ENCODE results near the gene MPP3.

The MPP3 gene

DNA sequence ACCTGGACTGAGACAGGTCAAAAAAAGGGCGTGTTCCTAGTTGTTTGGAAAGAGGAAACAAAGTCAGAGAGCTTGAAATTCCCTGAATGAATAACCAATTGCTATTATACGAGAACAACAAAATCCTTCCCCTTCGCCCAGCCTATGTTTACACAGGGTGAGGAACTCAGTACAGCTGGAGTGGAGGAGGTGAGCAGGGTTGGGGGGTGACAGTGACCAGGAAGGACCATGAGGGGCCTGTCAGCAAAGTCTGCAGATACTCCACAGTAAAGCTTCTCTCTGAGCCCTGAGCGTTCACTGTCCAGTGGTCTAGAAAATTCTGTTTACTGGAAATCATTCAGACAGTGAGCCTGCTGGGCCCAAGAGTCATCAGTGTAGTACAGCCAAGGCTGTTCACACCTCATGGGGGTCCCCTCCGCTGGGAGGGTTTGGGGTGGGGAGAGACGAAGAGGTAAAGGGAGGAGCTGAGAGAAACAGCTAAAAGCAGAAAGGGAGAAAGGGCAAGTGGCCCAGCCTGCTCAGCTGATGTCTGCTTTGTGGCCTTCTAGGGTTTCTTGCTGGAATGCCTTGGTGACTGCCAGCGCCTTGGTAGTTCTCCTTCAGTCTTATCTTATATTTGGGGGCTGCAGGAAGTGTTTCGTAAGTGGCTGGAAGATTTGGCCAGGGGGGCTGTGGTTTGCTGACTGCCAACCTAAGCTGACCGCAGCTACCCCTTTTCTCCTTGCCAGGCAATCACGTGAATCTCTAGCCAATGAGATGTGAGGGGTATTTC lies 59.9 kb downstream of the MPP3 start:
- DNase-seq (ENCODE audit: low read depth): no peak

DNA sequence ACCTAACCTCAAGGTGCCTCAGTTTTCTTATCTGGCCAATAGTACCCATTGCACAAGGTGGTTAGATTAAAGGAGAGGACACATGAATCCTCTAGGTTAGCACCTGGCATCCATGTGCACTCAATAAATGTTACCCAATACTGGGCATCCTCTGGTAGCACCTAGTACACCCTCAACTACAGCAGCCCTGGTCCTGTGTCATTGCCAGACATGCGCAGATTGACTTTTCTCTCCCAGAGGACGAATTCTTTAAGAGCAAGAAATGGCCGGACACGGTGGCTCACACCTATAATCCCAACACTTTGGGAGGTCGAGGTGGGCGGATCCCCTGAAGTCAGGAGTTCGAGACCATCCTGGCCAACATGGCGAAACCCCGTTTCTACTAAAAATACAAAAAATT lies 61.5 kb downstream of the MPP3 start:
- no peak for DNase-seq (ENCODE audit: low read depth)

DNA sequence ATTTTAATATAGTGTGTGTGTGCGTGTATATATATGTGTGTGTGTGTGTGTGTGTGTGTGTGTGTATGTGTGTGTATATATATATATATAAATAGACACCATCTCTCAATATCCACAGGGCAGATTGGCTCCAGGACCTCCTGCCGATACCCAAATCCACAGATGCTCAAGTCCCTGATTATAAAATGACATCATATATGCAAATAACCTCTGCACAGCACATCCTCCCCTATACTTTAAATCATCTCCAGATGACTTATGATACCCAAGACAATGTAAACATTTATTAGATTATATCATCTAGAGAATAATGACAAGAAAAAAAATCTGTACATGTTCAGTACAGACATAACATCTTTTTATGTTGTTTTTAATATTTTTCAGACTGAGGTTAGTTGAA lies 62.0 kb downstream of the MPP3 start:
- no peak for DNase-seq (ENCODE audit: low read depth)

DNA sequence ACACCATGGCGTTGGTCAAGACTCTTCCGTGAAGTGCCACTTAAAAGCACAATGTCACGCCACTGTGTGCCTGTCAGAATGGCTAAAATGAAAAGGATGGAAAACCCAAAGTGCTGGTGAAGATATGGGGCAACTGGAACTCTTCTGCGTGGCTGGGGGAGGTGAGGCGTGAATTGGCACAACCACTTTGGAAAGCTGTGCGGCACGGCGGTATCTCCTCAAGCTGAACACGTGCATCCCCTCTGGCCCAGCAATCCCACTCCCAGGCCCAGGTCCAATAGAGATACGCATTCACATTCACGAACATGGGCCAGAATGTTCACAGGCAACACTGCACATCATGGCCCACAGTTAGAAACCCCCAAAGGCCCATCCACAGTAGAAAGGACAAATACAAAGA lies 63.1 kb downstream of the MPP3 start:
- DNase-seq (ENCODE audit: low read depth): no peak

DNA sequence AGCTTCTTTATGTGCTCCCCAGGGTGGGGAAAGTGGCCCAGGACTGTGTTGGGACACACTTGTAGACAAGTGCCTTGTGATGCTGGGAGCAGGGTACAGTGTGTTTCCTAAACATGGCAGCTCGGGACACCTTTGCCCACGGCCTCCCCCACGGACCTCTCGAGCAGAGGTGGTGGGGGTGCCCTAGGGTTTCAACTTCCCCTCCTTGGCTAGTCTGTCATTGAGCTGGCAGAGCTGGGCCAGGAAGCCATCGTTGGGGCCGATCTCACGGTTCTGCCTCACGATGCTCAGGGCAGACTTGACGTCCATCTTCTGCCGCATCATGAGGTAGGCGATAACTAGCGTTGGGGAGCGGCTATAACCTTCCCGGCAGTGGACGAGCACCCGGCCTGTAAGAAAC lies 63.5 kb downstream of the MPP3 start:
- no peak for DNase-seq (ENCODE audit: low read depth)

DNA sequence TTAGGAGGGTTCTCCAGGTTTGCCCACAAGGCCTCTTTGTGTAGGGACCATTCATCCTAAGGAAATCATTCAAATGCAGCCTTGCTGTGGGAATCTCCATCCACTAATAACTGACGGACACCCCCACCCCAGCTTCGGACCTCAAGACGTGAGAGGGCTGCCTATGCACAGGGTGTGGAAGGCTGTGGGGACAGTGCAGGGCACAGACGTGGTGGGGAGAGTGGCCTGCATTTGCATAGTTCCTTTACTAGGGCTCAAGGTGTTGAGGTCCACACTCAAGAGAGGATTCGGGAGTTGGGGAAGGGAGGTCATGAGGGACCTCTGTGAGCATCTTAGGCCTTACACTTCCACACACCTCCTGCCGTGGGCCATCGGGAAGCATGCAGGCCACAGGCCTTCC lies 64.0 kb downstream of the MPP3 start:
- DNase-seq (ENCODE audit: low read depth): no peak

DNA sequence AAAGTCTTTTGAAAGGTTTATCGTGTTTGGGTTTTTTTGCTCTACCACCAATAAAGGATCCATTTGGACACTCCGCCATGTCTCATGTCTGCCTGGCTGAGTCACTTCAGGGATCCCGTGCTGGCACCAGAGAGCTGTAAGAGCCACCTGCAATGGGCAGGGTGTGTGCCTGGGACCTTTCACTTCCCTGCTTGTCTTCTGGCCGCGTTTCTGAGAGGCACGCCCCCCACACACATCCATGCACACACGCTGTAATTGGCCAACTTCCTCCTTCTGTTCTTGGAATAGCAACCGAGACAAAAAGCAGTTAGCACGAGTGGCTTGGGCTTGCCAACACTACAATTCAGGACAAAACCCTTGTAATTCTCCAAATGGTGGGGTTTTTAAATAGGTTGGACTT lies 64.6 kb downstream of the MPP3 start:
- DNase-seq (ENCODE audit: low read depth): no peak

DNA sequence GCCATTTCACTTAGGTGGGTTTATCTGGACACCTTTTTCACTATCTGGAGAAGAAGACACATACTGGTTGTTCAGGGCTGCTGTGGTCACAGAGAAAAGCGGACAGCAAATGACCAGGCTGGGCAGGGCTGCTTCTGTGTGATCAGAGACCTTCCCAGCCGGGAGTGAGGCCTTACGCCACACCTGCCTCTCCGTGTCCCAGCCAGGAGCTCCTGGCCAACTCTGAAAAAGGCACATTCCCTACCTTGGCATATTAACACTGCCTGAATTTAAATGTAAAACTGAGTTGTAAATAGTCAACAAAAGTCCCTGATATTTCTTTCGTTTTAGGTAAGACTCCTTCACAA lies 65.3 kb downstream of the MPP3 start:
- DNase-seq (ENCODE audit: low read depth): no peak

DNA sequence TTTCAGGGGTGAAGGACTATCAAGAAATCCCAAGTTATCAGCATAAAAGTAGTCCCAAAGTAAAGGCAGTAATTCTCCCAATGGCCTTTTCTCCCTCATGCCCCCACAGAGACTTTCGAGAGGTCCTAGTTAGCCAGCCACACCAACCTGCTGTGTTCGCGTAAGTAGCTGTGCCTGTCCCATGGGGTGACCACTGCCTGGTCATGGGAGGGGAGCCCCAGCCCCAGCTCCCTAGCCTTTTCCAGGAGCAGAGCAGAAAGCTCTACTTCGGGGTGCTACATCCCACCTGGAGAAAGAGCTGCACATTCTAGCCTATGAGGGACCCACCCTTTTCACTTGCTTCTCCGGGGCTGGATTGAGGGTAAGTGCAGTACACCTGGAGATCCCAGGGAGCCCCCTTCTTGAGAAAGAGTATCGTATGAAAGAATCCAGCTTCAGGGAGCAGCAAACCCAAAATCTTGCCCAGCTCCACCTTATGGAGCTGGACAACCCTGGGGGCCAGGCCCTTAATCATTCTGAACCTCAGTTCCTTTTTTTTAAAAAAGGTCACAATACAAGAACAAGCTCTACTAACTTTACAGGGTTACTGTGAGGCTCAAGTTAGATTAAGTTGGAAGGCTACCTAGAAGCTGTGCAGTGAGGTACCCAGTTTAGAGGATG lies 65.8 kb downstream of the MPP3 start:
- no peak for DNase-seq (ENCODE audit: low read depth)

DNA sequence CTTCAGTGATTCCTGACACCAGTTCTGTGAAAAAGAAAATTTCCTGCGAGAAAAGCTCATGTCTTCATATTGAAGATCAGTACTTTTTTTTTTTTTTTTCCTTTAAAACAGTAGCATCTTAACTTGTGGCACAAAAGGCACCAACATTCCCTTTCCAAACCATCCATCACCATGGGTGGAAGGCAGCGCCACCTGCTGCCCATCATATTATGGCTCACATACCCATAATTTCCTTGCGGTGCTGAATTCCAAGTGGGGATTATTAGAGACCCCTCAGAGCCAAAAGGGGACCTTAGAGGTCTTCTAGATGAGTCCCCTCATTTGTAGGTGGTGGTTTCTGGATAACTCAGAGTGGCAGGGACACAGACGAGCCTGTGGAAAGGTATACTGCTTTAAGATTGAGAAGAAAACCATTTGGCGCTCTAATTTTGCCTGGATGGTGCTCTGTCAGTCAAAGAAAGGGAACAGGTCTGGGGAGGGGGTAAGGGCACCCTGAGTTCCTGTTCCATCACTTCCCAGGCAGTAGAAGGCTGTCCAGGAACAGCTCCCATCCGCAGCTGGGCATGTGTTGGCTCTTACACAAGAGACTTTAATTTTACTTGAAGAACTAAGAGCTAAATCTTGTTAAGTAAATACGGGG lies 66.4 kb downstream of the MPP3 start:
- DNase-seq (ENCODE audit: low read depth): peak; percentile 45

DNA sequence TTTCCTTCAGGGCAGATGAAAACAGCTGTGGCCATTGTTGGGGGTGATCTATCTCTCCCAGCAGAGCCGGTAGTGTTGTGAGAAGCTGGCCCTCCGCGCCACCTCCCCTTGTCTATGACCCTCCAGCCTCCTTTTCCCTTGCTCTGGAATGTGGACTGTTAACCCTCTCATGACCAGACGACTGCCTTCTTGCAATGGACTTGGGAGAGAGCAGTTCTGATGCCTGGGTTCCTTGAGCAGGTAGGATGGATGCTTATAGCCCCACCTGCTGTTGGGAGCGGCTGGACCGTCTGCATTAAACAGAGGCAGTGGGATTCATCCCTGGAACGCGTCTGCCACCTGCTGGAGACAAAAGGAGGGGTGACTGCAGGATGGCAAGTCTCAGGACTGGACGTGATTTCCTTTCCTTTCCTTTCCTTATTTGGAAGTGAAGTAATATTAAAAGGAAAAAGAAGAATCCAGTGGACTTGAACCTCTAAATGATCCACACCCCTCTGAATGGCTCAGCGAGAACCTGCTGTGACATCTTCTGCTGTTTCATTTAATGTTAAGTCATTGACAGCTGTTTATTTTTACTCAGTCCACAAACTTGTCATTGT lies 72.6 kb downstream of the MPP3 start:
- DNase-seq (ENCODE audit: low read depth): peak; percentile 88

DNA sequence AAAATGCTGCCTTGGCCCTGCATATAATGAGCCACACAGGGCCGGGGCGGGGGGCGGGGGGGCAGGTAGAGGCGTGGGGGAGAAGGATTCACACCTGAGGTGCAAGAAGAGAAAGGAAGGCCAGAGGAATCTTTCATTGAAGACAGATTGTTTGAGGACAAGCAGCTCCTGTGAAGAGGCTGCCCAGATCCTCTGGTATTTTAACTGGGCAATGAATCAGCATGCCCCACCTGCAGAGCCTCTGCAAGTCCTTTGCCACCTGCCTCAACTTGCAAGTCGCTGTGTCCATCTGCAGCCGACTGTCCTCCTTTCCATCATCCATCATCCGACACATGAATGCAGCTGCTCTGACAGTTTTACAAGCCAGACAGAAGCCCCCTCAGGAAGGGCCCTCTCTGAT lies 73.1 kb downstream of the MPP3 start:
- no peak for DNase-seq (ENCODE audit: low read depth)

DNA sequence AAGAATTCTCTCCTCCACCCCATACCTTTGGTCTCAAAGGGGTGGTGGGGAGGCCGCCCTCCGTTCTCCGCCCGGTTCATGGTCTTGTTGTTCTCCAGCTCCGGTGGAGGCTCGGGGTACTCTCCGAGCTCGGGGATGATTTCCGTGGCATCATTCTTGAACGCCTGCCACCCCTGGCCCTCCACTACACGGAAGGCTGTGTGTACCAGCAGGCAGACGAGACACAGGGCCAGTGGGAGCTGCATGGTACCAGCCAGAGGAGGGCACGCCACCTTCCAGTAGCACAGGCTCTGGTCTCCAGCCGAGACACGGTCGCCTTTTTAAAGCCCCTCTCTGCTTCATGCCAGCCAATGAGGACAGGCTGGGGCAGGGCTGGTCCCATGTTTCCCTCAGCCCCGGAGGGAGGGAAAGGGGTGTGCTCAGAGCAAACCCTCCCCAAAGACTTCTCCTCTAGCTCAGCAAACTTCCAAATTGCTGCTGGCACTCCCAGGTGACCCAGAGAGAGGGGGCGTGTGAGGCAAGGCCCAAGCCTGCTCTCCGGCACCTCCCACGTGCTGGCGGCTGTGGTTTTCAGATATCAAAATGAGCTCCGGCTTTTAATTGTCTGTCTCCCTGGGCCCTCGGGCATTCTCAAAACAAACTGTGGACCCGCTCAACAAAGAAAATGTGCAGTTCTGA lies 74.3 kb downstream of the MPP3 start, which contains the start of gene SOST:
TSS of gene SOST (minus strand) at position 295 of the 678 bp plus-strand sequence. CDS start at position 245, 50 bp downstream.
- DNase-seq (ENCODE audit: low read depth): no peak

DNA sequence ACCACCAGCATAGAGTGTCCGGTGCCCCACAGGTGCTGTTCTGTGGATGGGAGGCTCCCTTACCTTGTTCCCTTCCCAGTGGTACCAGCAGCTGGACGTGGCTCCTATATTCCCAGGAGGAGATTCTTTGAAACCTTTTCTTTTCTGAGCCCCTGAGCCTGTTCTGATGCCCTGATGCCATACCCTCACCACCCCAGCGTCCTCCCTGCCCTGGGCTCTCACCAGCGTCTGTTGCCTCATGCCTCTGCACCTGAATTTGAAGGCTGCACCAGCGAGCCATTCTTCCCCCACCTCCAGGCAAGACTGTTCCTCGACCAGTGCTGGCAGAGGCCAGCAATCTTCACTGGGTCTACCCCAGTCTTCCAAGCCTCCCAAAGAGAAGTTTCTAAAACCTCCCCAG lies 74.9 kb downstream of the MPP3 start:
- no peak for DNase-seq (ENCODE audit: low read depth)

DNA sequence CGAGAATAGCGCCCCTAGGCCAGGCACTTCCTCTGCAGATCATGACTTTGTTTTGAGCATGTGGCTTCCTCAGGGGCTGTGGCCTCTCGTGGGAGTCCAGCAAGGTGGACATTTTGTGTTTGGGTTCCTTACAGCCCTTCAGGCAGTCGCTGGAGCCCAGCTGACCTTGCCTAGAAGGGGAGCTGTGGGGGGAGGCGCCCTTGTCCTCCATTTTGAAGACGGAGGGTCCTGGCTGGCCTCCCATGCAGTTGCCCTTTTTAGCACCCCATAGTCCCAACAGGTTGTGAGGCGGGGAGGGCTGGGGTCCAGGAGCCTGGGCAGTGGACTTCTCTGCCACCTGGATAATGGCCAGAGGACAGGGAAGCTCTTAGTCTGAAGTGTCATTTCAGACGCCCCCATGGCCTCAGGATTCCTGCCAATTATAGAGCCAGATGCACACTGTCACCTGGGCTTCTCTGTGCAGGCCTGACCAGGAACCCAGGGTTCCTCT lies 75.7 kb downstream of the MPP3 start:
- DNase-seq (ENCODE audit: low read depth): no peak

DNA sequence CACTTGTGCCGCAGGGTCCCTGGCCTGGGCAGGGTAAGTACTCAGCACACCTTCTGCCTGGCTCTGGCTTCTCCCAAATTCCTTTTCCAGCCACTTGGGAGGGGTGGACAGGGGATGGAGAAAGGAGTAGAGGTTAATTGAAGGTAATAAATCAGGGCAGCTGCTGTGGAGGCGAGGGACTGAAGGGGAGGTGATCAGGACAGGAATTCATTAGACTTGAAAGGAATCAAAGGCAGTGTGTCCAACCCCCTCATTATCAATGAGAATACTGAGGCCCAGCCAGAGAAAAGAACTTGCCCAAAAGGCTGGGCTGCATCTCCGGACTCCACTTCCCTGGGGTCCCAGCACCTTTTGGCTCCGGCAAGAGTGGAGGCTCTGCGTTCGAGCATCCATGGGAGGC lies 76.7 kb downstream of the MPP3 start:
- no peak for DNase-seq (ENCODE audit: low read depth)

DNA sequence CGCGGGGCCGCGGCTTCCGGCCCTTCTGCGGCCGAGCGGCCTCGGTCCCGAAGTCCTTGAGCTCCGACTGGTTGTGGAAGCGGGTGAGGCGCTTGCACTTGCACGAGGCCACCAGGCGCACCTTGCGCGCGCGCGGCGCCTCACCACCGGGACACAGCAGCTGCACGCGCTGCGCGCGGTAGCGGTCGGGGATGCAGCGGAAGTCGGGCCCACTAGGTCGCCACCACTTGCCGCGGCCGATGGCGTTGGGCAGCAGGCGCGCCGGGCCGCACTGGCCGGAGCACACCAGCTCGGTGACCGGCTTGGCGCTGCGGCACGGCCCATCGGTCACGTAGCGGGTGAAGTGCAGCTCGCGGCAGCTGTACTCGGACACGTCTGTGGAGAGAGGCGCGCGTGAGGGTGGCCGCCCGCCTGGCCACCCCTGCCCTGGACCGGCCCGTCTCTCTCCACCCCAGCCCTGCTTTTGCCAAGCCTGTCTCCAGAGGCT lies 77.5 kb downstream of the MPP3 start:
- peak; percentile 28 for DNase-seq (ENCODE audit: low read depth)

DNA sequence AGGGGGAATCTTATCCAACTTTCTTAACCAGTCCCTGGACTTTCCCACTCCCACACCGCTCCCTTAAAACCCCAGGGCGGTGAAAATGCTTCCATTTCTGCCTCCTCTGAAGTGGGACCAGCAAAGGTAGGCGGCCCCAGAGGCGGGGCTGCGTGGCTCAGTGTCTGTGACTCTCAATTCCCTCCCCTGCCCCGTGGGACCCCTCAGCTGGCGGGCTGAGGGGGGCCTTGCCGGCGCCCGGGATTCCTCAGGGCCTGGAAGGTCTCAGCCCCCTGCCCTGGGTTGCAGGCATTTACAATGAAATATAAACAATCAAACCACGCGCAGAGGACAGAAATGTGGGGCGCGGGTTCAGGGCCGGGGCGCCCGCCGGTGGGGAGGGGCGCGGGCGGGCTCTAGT lies 78.0 kb downstream of the MPP3 start:
- no peak for DNase-seq (ENCODE audit: low read depth)

DNA sequence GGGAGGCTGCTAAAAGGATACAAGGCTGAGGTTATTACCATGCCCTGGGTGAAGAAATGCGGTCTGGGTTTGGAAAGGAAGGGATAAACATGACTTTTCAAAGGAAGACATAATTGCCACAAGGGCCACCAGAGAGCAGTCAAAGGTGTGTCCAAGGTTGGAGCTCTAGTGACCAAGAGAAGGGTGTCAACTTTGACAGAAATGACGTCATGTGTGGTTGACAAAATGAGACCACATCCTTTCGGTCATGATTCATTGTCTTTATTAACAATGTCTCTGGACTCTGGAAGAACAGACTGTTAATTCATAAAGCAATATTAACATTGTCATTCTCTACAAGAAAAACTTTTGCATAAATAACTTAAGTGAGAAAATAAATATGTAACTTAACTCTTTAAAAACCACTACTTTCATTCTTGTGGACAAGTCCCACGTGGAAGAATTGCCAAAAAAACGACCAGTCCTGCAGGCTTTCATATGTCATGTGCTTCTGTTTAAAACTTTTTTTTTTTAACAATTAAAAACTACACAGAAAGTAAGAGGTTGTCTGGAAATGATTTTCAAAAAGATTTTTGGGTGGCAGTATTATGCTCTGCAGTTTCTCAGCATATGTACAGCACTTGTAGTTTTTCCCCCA lies 79.3 kb downstream of the MPP3 start:
- no peak for DNase-seq (ENCODE audit: low read depth)
